Lower lobe of right lung (tissue), 2 donors: Measurements from ENCODE around the gene STK24. TPM values are rescaled to one million over a fixed set of nuclear protein-coding genes. Genes with fewer than 3 reads are reported as not detected.
A peak's percentile ranks its signal among the peaks of the same experiment; 100 is the strongest.

ENCODE experiments used
- ATAC-seq, 2 donors: fragments of 200-7000 bp; cut with Tn5 transposase; one replicate each; pipeline ENCODE4 v1.9.1; 2020 to 2022; ENCODE audit warnings: mild to moderate bottlenecking in 2 of 2, moderate library complexity in 2 of 2
- DNase-seq: peaks from one replicate; pipeline ENCODE4 v3.0.0-alpha.2; 2020
- H3K27ac ChIP-seq: fragments of 200-600 bp; one replicate; pipeline ENCODE4 v1.8.0; 2022
- H3K27me3 ChIP-seq: fragments of 200-600 bp; one replicate; pipeline ENCODE4 v1.8.0; 2022; ENCODE audit warnings: low read depth
- H3K36me3 ChIP-seq: fragments of 200-600 bp; one replicate; pipeline ENCODE4 v1.8.0; 2022; ENCODE audit warnings: mild to moderate bottlenecking
- H3K4me1 ChIP-seq: fragments of 200-600 bp; one replicate; pipeline ENCODE4 v1.8.0; 2022
- H3K4me3 ChIP-seq: fragments of 200-600 bp; one replicate; pipeline ENCODE4 v1.8.0; 2022; ENCODE audit warnings: mild to moderate bottlenecking
- H3K9me3 ChIP-seq: fragments of 200-600 bp; one replicate; pipeline ENCODE4 v1.8.0; 2022
- CTCF ChIP-seq: fragments of 200-600 bp; IDR thresholded peaks from one replicate; pipeline ENCODE4 v1.8.0; 2022; ENCODE audit warnings: antibody characterized with exemption, mild to moderate bottlenecking
- intact Hi-C: fragments of 100-400 bp; cut with DNase I; formaldehyde crosslinking; loops from one replicate; pipeline ENCODE4 v1.11.0; 2022
- total RNA-seq: library from RNA; stranded (reverse); fragmentation: NEBNext Ultra II Directional; extraction: Animal tissue kit (Norgen Biotek cat#: 25700); gene quantifications from one replicate; pipeline ENCODE4 v1.2.1, GENCODE V29; 2021
- donor health status: DM: no; HTN: yes; CAD: no; lungs with severe emphysema.

STK24 gene
- total RNA-seq, 1 donor from 2014 or later, result 94.5 TPM

- ATAC-seq, result no peak
- peaks cover 53% of the 10 kb centered on the region for H3K36me3 ChIP-seq
- no peaks in the 10 kb centered on the region for H3K27me3 ChIP-seq
- intact Hi-C loops, result loop anchor here (10.0 kb wide), 1 partner anchor 214 kb away; no protein-coding TSS in a partner anchor
- no peak overlapping the region for H3K4me3 ChIP-seq
- H3K27ac ChIP-seq, result no peak overlapping the region
- no peaks in the 10 kb centered on the region for H3K9me3 ChIP-seq
- H3K4me1 ChIP-seq, result peaks cover 7% of the 10 kb centered on the region
- DNase-seq, result peak; percentile 41
- TF ChIP-seq CTCF, result no peak
Measured at GRCh38 chr13:98441056-98441676, 135.7 kb downstream of the STK24 start.

GRCh38 chr13:98440390-98441055 is 136.4 kb downstream of the STK24 start:
- no peaks in the 10 kb centered on the region for H3K27me3 ChIP-seq
- no peaks in the 10 kb centered on the region for H3K9me3 ChIP-seq
- H3K4me1 ChIP-seq, result peaks cover 6% of the 10 kb centered on the region
- TF ChIP-seq CTCF, result no peak
- intact Hi-C loops, result loop anchor here (10.0 kb wide), 1 partner anchor 214 kb away; no protein-coding TSS in a partner anchor
- H3K27ac ChIP-seq, result no peak overlapping the region
- no peak for ATAC-seq
- peak; percentile 39 for DNase-seq
- H3K36me3 ChIP-seq, result peaks cover 58% of the 10 kb centered on the region
- no peak overlapping the region for H3K4me3 ChIP-seq

- intact Hi-C loops, result loop anchor here (10.0 kb wide), 1 partner anchor 215 kb away; no protein-coding TSS in a partner anchor
- DNase-seq (peak; percentile 27), ATAC-seq (no peak)
- Histone ChIP-seq H3K4me1 (no peaks in the 10 kb centered on the region), H3K36me3 (peaks cover 64% of the 10 kb centered on the region), H3K4me3 (no peak overlapping the region), H3K27ac (no peak overlapping the region), H3K27me3 (no peaks in the 10 kb centered on the region), H3K9me3 (no peaks in the 10 kb centered on the region)
- no peak for TF ChIP-seq CTCF
Measured at GRCh38 chr13:98439896-98440295, 137.0 kb downstream of the STK24 start.

GRCh38 chr13:98439126-98439828 is 137.6 kb downstream of the STK24 start:
- no peak overlapping the region for H3K4me3 ChIP-seq
- peaks cover 64% of the 10 kb centered on the region for H3K36me3 ChIP-seq
- H3K9me3 ChIP-seq, result no peaks in the 10 kb centered on the region
- TF ChIP-seq CTCF, result no peak
- no peak for ATAC-seq
- intact Hi-C loops, result no loop called here
- no peaks in the 10 kb centered on the region for H3K4me1 ChIP-seq
- no peak overlapping the region for H3K27ac ChIP-seq
- H3K27me3 ChIP-seq, result no peaks in the 10 kb centered on the region
- peak; percentile 28 for DNase-seq

- ATAC-seq (no peak), DNase-seq (no peak)
- Histone ChIP-seq H3K4me1 (no peaks in the 10 kb centered on the region), H3K27ac (no peak overlapping the region), H3K9me3 (no peaks in the 10 kb centered on the region), H3K4me3 (no peak overlapping the region), H3K36me3 (peaks cover 64% of the 10 kb centered on the region), H3K27me3 (no peaks in the 10 kb centered on the region)
- intact Hi-C loops, result no loop called here
- TF ChIP-seq CTCF, result no peak
Measured at GRCh38 chr13:98438246-98439125, 138.4 kb downstream of the STK24 start.
